ENCODE data around the gene AQP3. TPM values are rescaled to one million over a fixed set of nuclear protein-coding genes. Genes with fewer than 3 reads are reported as not detected.
A peak's percentile ranks its signal among the peaks of the same experiment; 100 is the strongest.
"Not testable (repeated sequence)": the region's sequence is repeated elsewhere in the genome, so short reads cannot be mapped to it uniquely, and the experiment has no call there.

AQP3 gene
- 1 to 10 TPM; 1.2 to 2.6 TPM for total RNA-seq

DNA sequence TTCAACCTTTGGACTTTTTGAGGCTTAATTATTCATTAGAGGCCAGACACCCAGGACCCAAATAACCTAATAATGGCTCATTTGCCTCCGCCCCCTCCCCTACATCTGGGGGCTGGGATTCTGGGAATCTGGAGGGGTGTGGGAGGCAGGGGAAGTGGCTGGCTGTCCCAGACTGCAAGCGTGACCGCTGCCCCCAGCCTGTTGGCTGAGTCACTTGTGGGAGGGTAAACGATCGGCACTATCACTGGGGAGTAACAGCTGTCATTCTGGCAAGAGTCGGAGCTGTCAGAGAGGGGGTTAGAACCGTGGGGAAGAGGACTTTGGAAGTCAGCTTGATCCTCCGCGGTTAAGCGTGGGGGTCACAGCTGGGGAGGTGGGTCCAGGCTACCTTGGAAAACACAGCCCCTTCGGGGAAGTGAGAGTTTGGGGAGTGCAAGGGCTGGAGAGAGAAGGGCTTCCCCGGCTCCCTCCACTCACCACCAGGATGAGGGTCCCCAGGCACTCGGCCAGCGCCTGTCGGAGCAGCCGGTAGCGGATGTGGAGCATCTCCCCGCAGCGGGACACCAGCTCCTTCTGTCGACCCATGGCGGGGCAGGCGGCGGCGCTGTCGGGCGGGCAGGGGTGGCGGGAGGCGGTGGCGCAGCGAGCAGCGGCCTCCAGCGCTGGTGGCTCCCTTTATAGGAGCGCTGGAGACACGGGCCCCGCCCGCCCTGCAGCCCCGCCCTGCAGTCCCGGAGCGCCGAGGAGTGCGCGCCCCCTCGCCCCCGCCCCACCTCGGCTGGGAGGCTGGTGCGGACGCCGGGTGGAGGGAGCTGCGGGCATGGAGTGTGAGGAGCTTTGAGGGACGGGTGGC, at the start of gene AQP3:
Gene AQP3, minus strand, starts transcription at position 648 of the 853 bp plus-strand sequence. Its CDS starts 63 bp downstream, at position 585.
- Mint-ChIP-seq H3K36me3 (ENCODE audit: low read depth) (no peaks in the 10 kb centered on the region), H3K9me3 (no peaks in the 10 kb centered on the region), H3K4me1 (ENCODE audit: low read depth) (peaks cover 39% of the 10 kb centered on the region), H3K27ac (peak within 1 kb of the TSS; percentile 88), H3K27me3 (no peaks in the 10 kb centered on the region), H3K4me3 (peak within 1 kb of the TSS; percentile 66)
- POLR2A ChIA-PET: interaction anchor here (0.5 to 2.6 kb wide), 13 partner anchors 8 to 527 kb away, joined by 3 to 15 read pairs (median 3); partner anchors contain the start of genes NFX1 and NOL6
- TF ChIP-seq, protein P1, sequence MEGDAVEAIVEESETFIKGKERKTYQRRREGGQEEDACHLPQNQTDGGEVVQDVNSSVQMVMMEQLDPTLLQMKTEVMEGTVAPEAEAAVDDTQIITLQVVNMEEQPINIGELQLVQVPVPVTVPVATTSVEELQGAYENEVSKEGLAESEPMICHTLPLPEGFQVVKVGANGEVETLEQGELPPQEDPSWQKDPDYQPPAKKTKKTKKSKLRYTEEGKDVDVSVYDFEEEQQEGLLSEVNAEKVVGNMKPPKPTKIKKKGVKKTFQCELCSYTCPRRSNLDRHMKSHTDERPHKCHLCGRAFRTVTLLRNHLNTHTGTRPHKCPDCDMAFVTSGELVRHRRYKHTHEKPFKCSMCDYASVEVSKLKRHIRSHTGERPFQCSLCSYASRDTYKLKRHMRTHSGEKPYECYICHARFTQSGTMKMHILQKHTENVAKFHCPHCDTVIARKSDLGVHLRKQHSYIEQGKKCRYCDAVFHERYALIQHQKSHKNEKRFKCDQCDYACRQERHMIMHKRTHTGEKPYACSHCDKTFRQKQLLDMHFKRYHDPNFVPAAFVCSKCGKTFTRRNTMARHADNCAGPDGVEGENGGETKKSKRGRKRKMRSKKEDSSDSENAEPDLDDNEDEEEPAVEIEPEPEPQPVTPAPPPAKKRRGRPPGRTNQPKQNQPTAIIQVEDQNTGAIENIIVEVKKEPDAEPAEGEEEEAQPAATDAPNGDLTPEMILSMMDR (IDR thresholded peaks at IDR 0.05): peak; percentile 39
- CTCF ChIA-PET: interaction anchor here (0.7 to 6.9 kb wide), 8 partner anchors 10 to 275 kb away, joined by 3 to 48 read pairs (median 22); partner anchors contain the start of gene NOL6
- DNase-seq (peak; percentile 76), ATAC-seq (peak; percentile 68)
- intact Hi-C loops (cut with micrococcal nuclease): loop anchor here (2.0 kb wide), 1 partner anchor 16 kb away; no protein-coding TSS in a partner anchor

DNA sequence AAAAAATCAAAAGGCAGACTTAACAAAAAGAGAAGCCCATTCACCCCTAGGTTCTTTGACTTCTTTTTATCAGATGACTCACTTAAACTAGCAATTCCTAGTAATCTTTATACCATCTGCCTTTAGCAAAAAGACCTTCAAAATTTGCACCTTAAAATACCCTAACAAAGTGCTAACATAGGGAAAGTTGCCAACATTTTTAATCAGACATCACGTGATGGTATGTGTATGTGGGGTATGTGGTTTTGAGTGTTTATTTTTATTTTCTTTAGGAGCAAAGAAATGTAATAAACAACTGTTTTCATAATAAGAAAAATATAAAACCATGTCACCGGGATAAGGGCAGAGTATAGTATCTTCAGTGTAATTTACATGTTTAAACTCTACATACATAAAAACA, 46.4 kb upstream of the AQP3 start:
- CTCF ChIA-PET; H3K4me3 Mint-ChIP-seq; intact Hi-C loops (cut with micrococcal nuclease); DNase-seq; H3K27me3 Mint-ChIP-seq; POLR2A ChIA-PET; ATAC-seq; H3K27ac Mint-ChIP-seq; H3K9me3 Mint-ChIP-seq; H3K4me1 Mint-ChIP-seq (ENCODE audit: low read depth); H3K36me3 Mint-ChIP-seq (ENCODE audit: low read depth): not testable (repeated sequence)

DNA sequence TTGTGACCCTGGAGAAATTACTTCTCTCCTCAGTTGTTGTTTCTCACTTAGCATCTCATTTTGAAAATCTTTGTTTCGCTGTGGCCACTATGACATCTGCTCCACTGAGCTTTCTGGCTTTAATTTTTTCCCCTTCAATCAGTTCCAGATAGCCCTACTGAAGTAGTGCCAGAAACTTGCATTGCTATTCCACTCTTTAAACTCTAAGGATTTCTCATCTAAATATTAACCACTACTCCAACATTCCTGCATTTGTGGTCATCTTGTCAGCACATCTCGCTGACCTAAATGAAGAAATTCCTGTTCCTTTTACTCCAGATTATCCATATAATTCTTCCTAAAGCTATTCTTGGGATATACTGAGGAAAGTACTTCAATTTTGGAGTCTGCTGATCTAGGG, 41.7 kb upstream of the AQP3 start:
- no peak for DNase-seq
- Mint-ChIP-seq H3K4me1 (ENCODE audit: low read depth) (no peaks in the 10 kb centered on the region), H3K4me3 (no peak overlapping the region), H3K36me3 (ENCODE audit: low read depth) (no peaks in the 10 kb centered on the region), H3K27ac (no peak overlapping the region), H3K27me3 (no peaks in the 10 kb centered on the region), H3K9me3 (no peaks in the 10 kb centered on the region)
- no peak for ATAC-seq
- POLR2A ChIA-PET: no interaction called here
- intact Hi-C loops (cut with micrococcal nuclease): no loop called here
- CTCF ChIA-PET: interaction anchor here (1.0 to 1.4 kb wide), 2 partner anchors 114 to 232 kb away, joined by 3 to 4 read pairs; no protein-coding TSS in a partner anchor
- TF ChIP-seq, protein P1 (IDR thresholded peaks at IDR 0.05): no peak

DNA sequence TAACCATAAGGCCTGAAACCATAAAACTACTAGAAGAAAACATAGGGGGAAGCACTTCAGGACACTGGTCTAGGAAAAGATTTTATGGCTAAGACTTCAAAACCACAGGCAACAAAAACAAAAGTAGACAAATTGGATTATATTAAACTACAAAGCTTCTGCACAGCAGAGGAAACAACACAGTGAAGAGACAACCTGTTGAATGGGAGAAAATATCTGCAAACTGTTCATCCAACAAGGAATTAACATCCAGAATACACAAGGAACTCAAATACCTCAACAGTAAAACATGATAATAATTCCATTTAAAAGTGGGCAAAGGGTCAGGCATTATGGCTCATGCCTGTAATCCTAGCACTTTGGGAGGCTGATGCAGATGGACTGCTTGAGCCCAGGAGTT, 37.9 kb upstream of the AQP3 start:
- DNase-seq; H3K36me3 Mint-ChIP-seq (ENCODE audit: low read depth); H3K27ac Mint-ChIP-seq; H3K4me1 Mint-ChIP-seq (ENCODE audit: low read depth); H3K4me3 Mint-ChIP-seq; H3K27me3 Mint-ChIP-seq; CTCF ChIA-PET; ATAC-seq; intact Hi-C loops (cut with micrococcal nuclease); H3K9me3 Mint-ChIP-seq; POLR2A ChIA-PET: not testable (repeated sequence)

DNA sequence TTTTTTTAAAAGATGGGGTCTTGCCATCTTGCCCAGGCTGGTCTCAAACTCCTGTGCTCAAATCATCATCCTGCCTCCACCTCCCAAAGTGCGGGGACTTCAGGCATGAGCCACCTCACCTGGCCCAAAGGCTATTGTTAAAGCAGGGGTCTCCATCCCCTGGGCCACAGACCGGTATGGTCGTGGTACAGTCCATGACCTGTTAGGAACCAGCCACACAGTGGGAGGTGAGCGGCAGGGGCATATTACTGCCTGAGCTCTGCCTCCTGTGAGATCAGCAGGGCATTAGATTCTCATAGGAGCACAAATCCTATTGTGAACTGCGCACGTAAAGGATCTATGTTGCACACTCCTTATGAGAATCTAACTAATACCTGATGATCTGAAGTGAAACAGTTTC, 33.6 kb upstream of the AQP3 start:
- Mint-ChIP-seq H3K27ac (no peak overlapping the region), H3K27me3 (no peaks in the 10 kb centered on the region), H3K36me3 (ENCODE audit: low read depth) (no peaks in the 10 kb centered on the region), H3K4me3 (no peak overlapping the region), H3K9me3 (no peaks in the 10 kb centered on the region), H3K4me1 (ENCODE audit: low read depth) (no peaks in the 10 kb centered on the region)
- DNase-seq: no peak
- ChIA-PET POLR2A (no interaction called here), CTCF (interaction anchor here (0.6 to 2.4 kb wide), 2 partner anchors 28 to 30 kb away, joined by 3 to 11 read pairs; no protein-coding TSS in a partner anchor)
- ATAC-seq: no peak
- intact Hi-C loops (cut with micrococcal nuclease): no loop called here
- TF ChIP-seq, protein P1 (IDR thresholded peaks at IDR 0.05): no peak

DNA sequence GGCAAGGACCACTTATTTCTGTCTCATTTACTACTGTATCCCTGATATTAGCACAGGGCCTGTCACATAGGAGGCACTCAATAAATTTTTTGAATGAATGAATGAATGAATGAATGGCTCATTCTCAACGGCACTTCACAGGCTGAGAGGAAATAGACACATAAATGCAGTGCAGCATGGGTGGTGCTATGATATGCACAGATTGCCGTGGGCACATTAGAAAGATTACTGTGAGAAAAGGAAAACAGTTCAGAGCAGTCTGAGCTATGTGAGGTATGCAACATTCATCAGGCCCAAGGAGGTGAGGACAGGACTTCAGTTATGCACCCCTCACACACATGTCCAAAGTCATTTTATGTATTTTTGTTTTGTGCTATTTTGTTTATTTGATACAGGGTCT, 32.7 kb upstream of the AQP3 start:
- ChIA-PET POLR2A (no interaction called here), CTCF (interaction anchor here (1.3 to 2.4 kb wide), 3 partner anchors 13 to 64 kb away, joined by 3 to 11 read pairs (median 5); no protein-coding TSS in a partner anchor)
- Mint-ChIP-seq H3K27ac (no peak overlapping the region), H3K36me3 (ENCODE audit: low read depth) (no peaks in the 10 kb centered on the region), H3K4me3 (no peak overlapping the region), H3K27me3 (no peaks in the 10 kb centered on the region), H3K4me1 (ENCODE audit: low read depth) (no peaks in the 10 kb centered on the region), H3K9me3 (no peaks in the 10 kb centered on the region)
- ATAC-seq: no peak
- no peak for DNase-seq
- TF ChIP-seq, protein P1 (IDR thresholded peaks at IDR 0.05): no peak
- intact Hi-C loops (cut with micrococcal nuclease): no loop called here

Data from activated CD8-positive, alpha-beta T cell treated with anti-CD3 and anti-CD28 coated beads for 36 hours (primary cell).